CD4-positive, alpha-beta T cell treated with Interleukin-2 at 100 ng/mL for 4 hours (primary cell): ENCODE data around the gene TTLL12.

Source experiments
- DNase-seq: peaks from one replicate; pipeline ENCODE4 v3.0.0-alpha.2; 2020; ENCODE audit warnings: low spot score

TTLL12 gene

GRCh38 chr22:43186272-43187170, at the start of gene TTLL12:
Gene TTLL12 (minus strand): TSS chr22:43187134. CDS start chr22:43187069, 65 bp downstream.
- DNase-seq = peak; percentile 50

DNA sequence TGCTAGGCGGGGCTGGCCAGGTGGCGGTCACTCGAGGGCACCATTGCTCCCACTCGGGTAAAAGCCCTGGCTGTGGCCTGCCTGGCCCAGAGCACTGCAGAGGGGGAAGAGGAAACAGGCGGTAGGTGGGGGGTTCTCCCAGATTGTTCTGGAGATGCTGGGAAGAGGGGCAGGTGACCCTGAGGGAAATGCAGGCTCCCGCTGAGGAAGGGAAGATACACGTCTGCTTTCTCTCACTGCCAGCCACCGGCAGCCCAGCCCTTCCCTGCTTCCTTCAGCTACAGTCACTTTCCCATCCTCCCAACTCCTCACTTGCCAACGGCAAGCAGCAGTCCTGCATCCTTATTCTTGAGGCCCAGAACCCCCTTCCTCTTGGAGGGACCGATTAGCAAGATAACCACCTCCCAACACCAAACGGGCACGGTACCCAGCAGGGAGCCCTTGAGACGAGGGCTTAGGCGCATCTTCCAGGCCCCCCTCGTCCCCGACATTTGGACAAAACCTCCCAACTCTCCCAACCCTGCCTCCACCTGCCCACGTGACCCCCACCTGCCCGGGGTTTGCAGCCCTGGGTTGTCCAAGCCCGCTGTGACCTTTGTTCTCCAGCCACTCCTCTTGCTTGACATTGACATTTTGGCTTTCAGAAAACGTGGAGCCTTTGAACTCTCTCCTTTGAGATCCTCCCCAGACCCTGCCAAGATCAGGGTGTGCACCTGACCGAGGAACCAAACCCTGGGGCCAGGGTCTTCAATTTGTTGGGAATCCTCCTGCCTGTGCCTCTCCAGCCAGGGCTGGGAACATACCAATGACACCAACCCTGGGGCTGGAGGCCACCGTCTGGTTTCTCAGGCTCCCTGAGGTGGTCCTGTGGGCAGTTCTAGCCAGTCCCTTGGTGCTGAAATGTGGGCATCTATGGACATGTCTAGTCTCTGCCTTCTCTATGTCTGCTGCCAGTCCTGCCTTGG, 48.8 kb upstream of the TTLL12 start:
- no peak for DNase-seq

- DNase-seq = no peak
These were observed 47.5 kb upstream of the TTLL12 start for GRCh38 chr22:43234264-43234988.

DNA sequence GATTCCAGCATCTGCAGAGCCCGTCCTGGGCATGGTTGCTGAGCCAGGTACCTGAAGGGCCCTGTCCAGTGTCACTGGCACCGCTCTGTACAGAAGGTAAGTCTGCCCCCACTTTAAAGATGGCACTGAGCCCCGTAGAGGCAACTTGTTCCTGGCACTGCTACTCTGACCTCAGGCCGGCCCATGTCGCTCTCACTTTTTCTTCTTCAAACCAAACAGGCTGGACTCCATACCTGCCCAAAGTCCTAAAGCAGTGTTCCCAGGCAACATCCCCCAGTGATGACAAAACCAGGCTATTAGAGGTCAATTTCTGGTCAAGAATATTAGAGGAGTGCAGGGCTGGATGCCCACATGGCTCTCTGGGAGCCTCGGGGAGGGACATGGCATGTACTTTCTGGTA, 46.6 kb upstream of the TTLL12 start:
- DNase-seq = no peak

- no peak for DNase-seq
These were observed 45.5 kb upstream of the TTLL12 start for GRCh38 chr22:43232445-43232844.

DNA sequence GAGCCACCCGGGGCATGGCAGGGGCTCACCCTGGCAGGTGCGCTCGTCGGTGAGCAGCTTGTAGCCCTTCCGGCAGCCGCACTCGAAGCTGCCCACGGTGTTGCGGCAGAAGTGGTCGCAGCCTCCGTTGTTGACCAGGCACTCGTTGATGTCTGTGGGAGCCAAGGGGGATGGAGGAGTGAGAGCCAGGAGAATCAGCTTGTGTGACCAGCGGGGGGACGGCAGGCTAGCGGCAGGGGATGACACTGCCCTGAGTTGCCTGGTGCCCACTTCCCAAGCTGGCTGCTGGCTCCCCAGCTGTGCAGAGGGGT, 44.7 kb upstream of the TTLL12 start:
- DNase-seq = no peak

- peak; percentile 65 for DNase-seq
These were observed 44.2 kb upstream of the TTLL12 start for GRCh38 chr22:43230971-43231723.

DNA sequence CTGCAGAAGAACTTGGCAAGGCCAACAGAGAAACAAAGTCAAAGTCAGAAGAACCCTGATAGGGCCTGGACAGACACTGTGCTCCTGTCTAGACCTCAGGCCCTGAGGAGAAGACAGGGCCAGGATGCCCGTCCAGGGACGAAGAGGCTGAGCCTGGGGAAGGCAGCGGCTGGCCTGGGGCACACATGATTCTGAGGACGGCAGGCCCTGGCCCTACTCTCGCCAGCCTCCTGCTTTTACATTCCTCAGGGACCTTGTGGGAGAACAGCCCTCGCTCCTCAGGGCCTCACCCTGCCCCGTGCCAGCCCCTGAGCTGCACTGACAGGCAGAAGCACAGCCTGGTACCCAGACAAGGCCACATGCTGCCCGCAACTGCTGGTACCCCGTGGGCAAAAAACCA, 43.6 kb upstream of the TTLL12 start:
- no peak for DNase-seq

DNA sequence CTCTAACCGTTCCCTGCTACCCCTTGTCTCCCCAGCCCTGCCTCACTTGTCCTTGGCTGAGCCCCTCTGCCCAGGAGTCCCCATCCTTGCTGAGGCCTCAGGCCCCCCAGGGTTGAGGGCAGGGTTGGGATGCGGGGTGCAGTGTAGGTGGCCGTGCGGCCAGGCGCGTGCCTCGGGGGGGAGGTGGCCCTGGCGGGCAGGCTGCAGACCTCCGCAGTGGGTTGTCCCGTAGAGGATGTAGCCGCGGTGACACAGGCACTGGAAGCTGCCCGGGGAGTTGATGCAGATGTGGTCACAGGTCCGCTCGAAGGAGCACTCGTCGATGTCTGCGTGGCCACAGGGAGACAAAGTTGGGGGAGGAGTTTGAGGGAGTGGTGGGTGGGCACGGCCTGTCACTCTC, 41.9 kb upstream of the TTLL12 start:
- no peak for DNase-seq

- DNase-seq = peak; percentile 2
These were observed 41.4 kb upstream of the TTLL12 start for GRCh38 chr22:43228330-43228729.

DNA sequence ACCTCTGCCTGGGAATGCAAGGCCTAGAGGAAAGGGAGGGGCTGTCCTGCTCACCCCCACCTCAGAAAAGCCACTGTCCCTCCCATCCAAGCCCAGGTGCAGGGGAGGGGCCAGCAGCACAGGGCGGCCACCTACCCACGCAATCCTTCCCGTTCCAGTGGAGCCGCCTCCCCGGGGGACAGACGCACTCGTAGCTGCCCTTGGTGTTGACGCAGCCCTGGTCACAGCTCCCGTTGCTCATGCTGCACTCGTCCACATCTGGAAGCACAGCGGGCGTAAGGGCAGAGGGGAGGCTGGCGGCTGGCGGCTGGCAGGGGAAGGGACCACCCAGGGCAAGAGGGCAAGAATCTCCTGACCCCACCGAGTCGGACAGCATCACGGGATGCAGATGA, 40.3 kb upstream of the TTLL12 start:
- DNase-seq = no peak

DNA sequence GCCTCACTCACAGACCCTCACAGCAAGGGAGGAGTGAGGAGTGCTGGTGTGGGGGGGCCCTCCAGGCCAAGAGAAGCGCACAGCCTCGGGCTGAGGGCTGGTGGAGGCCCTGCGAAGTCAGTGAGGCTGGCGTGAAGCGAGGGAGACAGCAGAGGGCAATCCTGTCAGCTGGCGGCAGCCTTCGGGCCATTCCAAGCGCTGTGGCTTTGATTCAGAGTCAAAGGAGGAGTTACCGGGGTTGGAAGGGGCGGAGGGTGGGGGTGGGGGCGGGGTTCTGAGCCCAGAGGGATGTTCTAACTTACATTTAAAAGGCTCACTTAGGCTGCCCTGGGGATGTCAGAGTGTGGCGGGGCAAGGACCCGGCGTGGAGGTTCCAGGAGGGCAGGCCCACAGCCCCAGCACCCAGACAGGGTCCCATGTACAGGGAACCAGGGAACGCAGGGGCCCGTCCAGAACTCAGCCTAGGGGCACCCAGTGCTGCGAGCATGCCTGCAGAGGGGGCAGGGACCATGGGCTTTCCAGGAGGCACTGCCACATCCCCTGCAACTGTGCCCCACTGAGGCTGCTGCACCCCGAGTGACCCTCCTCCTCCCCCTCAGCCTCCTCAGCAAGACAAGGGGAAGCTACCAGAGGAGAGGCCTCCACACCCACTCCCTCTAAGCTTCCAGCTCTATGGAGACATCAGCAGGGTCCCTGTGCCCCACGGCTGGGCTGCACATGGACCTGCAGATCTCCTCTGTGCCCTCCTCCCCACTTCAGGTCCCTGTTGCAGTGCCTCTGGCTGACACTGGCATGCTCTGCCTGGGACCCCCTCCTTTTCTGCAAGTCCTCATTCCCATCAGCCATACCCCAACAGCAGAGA, 39.7 kb upstream of the TTLL12 start:
- DNase-seq = no peak

GRCh38 chr22:43225609-43226008, 38.7 kb upstream of the TTLL12 start:
- no peak for DNase-seq

DNA sequence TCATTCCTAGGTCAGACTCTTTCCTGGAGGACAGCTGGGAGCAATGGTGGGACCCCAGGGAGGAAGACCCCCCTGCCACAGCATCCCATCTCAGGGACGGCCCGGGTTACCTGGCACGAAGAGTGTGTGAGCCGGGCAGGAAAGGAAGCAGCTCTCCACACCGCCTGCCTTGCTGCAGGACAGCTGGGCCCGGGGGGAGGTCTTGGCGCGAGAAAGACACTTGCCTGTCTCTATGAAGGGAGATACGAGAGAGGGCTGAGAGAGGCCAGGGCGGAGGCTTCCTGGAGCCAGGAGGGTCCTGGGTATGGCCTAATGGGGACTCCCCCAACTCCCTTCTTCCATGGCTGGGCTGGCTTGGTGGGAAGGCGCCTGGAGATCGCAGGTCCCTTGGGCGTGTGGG, 36.1 kb upstream of the TTLL12 start:
- DNase-seq = no peak

DNA sequence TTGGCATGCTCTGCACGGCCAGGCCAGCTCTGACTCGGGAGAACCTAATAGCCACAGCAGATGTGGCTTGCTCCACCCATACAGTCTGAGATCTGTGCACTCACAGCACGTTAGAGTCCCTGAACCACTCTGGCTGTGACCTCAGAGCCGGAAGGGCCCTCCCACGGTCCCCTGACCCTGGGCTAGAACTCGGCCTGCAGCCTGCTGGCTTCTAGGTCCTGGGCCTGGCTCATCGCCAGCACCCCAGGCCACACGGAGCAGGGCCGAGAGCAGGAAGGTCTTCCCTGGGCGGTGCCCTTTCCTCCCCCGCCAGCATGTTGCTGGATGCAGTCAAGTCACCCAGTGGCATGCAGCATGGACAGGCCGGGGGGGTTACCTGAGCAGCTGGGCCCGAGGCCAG, 35.3 kb upstream of the TTLL12 start:
- DNase-seq = no peak

- DNase-seq = no peak
These were observed 33.9 kb upstream of the TTLL12 start for GRCh38 chr22:43220625-43221380.

DNA sequence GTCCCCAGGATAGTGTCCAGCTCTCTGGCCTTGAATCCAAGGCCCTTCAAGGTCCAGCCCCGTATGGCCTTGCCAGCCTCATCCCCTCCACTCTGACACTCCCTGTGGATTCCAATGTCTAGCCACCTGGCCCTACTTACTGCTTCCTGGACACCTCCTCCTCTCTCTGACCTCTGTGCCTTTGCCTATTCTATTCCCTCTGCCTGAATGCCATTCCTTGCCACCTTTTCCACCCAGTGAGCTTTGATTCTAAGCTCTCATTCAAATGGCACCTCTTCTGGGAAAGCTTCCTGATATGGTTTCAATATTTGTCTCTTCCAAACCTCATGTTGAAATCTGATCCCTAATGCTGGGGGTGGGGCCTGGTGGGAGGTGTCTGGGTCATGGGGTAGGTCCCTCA, 31.9 kb upstream of the TTLL12 start:
- no peak for DNase-seq

DNA sequence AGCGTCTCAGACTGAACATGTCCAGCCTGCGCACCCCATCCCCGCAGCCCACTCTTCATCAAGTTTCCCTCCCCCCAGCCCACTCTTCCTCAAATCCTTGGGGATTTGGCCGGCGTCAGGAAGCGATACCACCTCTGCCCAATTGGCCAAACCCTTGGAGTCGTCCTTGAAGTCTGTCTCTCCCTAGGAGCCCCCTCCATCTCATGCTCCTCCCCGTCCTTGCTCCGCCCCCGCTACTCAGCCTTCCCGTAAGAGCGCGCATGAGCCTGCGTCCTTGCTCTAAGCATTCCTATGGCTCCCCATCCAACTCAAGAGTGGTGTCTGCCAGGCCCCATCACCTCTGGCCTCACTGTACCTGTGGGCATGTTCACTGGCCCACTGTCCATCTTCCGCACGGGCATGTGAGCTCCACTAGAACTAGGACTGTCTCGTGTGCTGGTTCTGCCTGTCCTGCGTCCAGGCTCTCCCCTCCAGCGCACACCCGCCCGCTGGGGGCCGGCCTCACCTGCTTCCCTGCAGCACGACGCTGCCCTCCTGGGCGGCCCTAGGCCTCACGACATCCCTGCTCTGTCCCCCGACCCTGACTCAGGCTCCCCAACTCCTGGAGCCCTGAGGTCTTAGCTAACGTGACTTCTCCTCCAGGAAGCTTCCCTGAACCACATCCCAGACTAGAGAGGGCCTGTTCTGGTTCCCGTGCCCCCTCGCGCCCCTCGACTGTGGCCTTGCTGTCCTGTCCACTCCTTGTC, 30.5 kb upstream of the TTLL12 start:
- DNase-seq = no peak

DNA sequence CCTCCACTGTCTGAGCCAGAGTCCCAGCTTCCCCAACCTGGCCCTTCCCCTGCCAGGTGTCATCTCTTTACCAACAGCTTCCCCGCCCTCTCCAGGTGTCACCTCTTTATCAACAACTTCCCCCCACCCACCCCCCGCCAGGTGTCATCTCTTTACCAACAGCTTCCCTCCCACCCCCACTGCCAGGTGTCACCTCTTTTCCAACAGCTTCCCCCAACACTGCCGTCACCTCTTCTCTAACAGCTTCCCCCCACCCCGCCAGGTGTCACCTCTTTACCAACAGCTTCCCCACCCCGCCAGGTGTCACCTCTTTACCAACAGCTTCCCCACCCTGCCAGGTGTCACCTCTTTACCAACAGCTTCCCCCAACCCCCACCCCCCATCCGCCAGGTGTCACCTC, 29.8 kb upstream of the TTLL12 start:
- DNase-seq = no peak
